Tibial artery (tissue), 4 donors: ENCODE data around the gene ADAM12.

Source experiments
- DNase-seq, 2 donors: peaks; one replicate each; pipeline ENCODE4 v3.0.0-alpha.2; 2019
- H3K27ac ChIP-seq, 2 donors: fragments of 200-600 bp; sonication (generic) in 1 of 2; 1 replicate in 1 of 2; 2 replicates in 1 of 2; pipeline ENCODE4 v1.5.1; 2018 to 2019; ENCODE audit warnings: mild to moderate bottlenecking in 1 of 2
- H3K27me3 ChIP-seq, 2 donors: fragments of 200-600 bp; sonication (generic) in 1 of 2; one replicate each; pipeline versions ENCODE4 v1.5.1 to v1.6.0; 2016 to 2019
- H3K36me3 ChIP-seq, 3 donors: fragments of 200-600 bp; sonication (generic) in 2 of 3; one replicate each; pipeline ENCODE4 v1.5.1; 2016 to 2019; ENCODE audit warnings: mild to moderate bottlenecking in 2 of 3
- H3K4me1 ChIP-seq, 4 donors: fragments of 200-600 bp; sonication (generic) in 2 of 4; 1 replicate in 3 of 4; 2 replicates in 1 of 4; pipeline ENCODE4 v1.5.1; 2016 to 2019
- H3K4me3 ChIP-seq, 2 donors: fragments of 200-600 bp; sonication (generic) in 1 of 2; 1 replicate in 1 of 2; 2 replicates in 1 of 2; pipeline ENCODE4 v1.5.1; 2018 to 2019; ENCODE audit warnings: mild to moderate bottlenecking in 2 of 2
- H3K9me3 ChIP-seq, 3 donors: fragments of 200-600 bp; sonication (generic) in 1 of 3; one replicate each; pipeline ENCODE4 v1.5.1; 2016 to 2019
- CTCF ChIP-seq, 2 experiments: fragments of 200-600 bp in 1 of 2; fragments of 450-650 bp in 1 of 2; IDR thresholded peaks; one replicate each; pipeline ENCODE4 v1.5.1; 2017 to 2019; ENCODE audit warnings: antibody characterized with exemption in 2 of 2, mild to moderate bottlenecking in 1 of 2, moderate library complexity in 1 of 2
- intact Hi-C: fragments of 100-400 bp; cut with DNase I; formaldehyde crosslinking; loops from one replicate; pipeline ENCODE4 v1.15.0; 2023; ENCODE audit warnings: low total_unique reads

ADAM12 gene

GRCh38 chr10:126226988-126227761 lies 161.1 kb downstream of the ADAM12 start:
- no peaks in the 10 kb centered on the region for H3K27me3 ChIP-seq
- no peak for DNase-seq
- no peaks in the 10 kb centered on the region for H3K36me3 ChIP-seq
- intact Hi-C loops = no loop called here
- no peaks in the 10 kb centered on the region for H3K9me3 ChIP-seq
- no peak for TF ChIP-seq CTCF (IDR thresholded peaks at IDR 0.05)
- no peak overlapping the region for H3K4me3 ChIP-seq
- H3K27ac ChIP-seq = no peak overlapping the region
- H3K4me1 ChIP-seq = no peaks in the 10 kb centered on the region

- Histone ChIP-seq H3K27me3 (no peaks in the 10 kb centered on the region), H3K36me3 (no peaks in the 10 kb centered on the region), H3K9me3 (no peaks in the 10 kb centered on the region), H3K4me1 (no peaks in the 10 kb centered on the region), H3K27ac (no peak overlapping the region), H3K4me3 (no peak overlapping the region)
- TF ChIP-seq CTCF (IDR thresholded peaks at IDR 0.05) = no peak
- DNase-seq = no peak
- intact Hi-C loops = no loop called here
These were observed 162.1 kb downstream of the ADAM12 start for GRCh38 chr10:126226205-126226604.

- no peak for TF ChIP-seq CTCF (IDR thresholded peaks at IDR 0.05)
- intact Hi-C loops = no loop called here
- no peaks in the 10 kb centered on the region for H3K4me1 ChIP-seq
- no peaks in the 10 kb centered on the region for H3K9me3 ChIP-seq
- no peaks in the 10 kb centered on the region for H3K36me3 ChIP-seq
- no peak overlapping the region for H3K27ac ChIP-seq
- no peak for DNase-seq
- H3K4me3 ChIP-seq = no peak overlapping the region
- no peaks in the 10 kb centered on the region for H3K27me3 ChIP-seq
These were observed 162.6 kb downstream of the ADAM12 start for GRCh38 chr10:126225672-126226008.

- Histone ChIP-seq H3K4me1 (no peaks in the 10 kb centered on the region), H3K27me3 (no peaks in the 10 kb centered on the region), H3K4me3 (no peak overlapping the region), H3K9me3 (no peaks in the 10 kb centered on the region), H3K27ac (no peak overlapping the region), H3K36me3 (no peaks in the 10 kb centered on the region)
- no peak for TF ChIP-seq CTCF (IDR thresholded peaks at IDR 0.05)
- intact Hi-C loops = no loop called here
- no peak for DNase-seq
These were observed 163.2 kb downstream of the ADAM12 start for GRCh38 chr10:126224967-126225671.

- Histone ChIP-seq H3K4me3 (no peak overlapping the region), H3K36me3 (no peaks in the 10 kb centered on the region), H3K27ac (no peak overlapping the region), H3K4me1 (no peaks in the 10 kb centered on the region), H3K9me3 (no peaks in the 10 kb centered on the region), H3K27me3 (no peaks in the 10 kb centered on the region)
- intact Hi-C loops = no loop called here
- DNase-seq = no peak
- TF ChIP-seq CTCF (IDR thresholded peaks at IDR 0.05) = no peak
These were observed 164.7 kb downstream of the ADAM12 start for GRCh38 chr10:126223512-126224067.
